Frontal cortex (tissue), 4 donors: ENCODE results near the gene ZCCHC3. TPM values are rescaled to one million over a fixed set of nuclear protein-coding genes. Genes with fewer than 3 reads are reported as not detected.
"Not testable (repeated sequence)": the region's sequence is repeated elsewhere in the genome, so short reads cannot be mapped to it uniquely, and the experiment has no call there.

Source experiments
- DNase-seq, 2 donors: peaks; one replicate each; pipeline ENCODE4 v3.0.0; 2012; ENCODE audit warnings: low spot score in 2 of 2
- FAIRE-seq: peaks from 2 replicates; lab custom pipeline; 2012; peaks lifted over from hg19 to GRCh38; lab: Jason Lieb, UNC
- total RNA-seq: library from RNA; depleted of rRNA; stranded (reverse); fragments of >200 nt; gene quantifications from one replicate; pipeline ENCODE4 v1.2.3, GENCODE V29; 2014
- donor health status: control.
- donor health status: control.
- donor health status: control.

Gene ZCCHC3
- total RNA-seq, 1 donor from 2014 or later: 26.9 TPM

- peak; percentile 54 to 71 for DNase-seq
- no peak for FAIRE-seq
Measured at GRCh38 chr20:330233-331149, 33.1 kb downstream of the ZCCHC3 start.

GRCh38 chr20:334578-334977, 37.2 kb downstream of the ZCCHC3 start:
- DNase-seq (no peak), FAIRE-seq (no peak)

GRCh38 chr20:336040-336439, 38.7 kb downstream of the ZCCHC3 start:
- not testable (repeated sequence) for FAIRE-seq, DNase-seq

- DNase-seq (no peak), FAIRE-seq (no peak)
Measured at GRCh38 chr20:341682-342081, 44.3 kb downstream of the ZCCHC3 start.

GRCh38 chr20:343107-343506, 45.7 kb downstream of the ZCCHC3 start:
- no peak for FAIRE-seq
- no peak for DNase-seq

GRCh38 chr20:346033-346639, 48.8 kb downstream of the ZCCHC3 start:
- DNase-seq (no peak), FAIRE-seq (no peak)

GRCh38 chr20:346640-347316, 49.4 kb downstream of the ZCCHC3 start, which contains the start of gene NRSN2:
NRSN2 (plus strand) TSS chr20:347111; CDS start chr20:349644, 2,533 bp downstream.
- peak; percentile 75 to 76 for DNase-seq
- FAIRE-seq: no peak

- DNase-seq: no peak
- no peak for FAIRE-seq
Measured at GRCh38 chr20:347317-347639, 49.9 kb downstream of the ZCCHC3 start.

- FAIRE-seq: no peak
- peak; percentile 97 to 99 for DNase-seq
Measured at GRCh38 chr20:347640-348484, 50.5 kb downstream of the ZCCHC3 start.

GRCh38 chr20:348972-349841, 51.8 kb downstream of the ZCCHC3 start:
- no peak for DNase-seq
- no peak for FAIRE-seq

Other genes with a start within 250 kb of the ZCCHC3 start
- not detected for gene DEFB125, start 209.9 kb upstream of the ZCCHC3 start, total RNA-seq
- not detected for gene DEFB126, start 155.0 kb upstream of the ZCCHC3 start, total RNA-seq
- gene DEFB127, start 140.1 kb upstream of the ZCCHC3 start, total RNA-seq: not detected
- not detected for gene DEFB128, start 107.9 kb upstream of the ZCCHC3 start, total RNA-seq
- gene DEFB129, start 70.3 kb upstream of the ZCCHC3 start, total RNA-seq: not detected
- gene DEFB132, start 39.8 kb upstream of the ZCCHC3 start, total RNA-seq: not detected
- 7.3 TPM for gene C20orf96, start 6.8 kb upstream of the ZCCHC3 start, total RNA-seq
- gene SOX12, start 28.0 kb downstream of the ZCCHC3 start, total RNA-seq: 7.7 TPM
- 26.1 TPM for gene NRSN2, start 49.5 kb downstream of the ZCCHC3 start, total RNA-seq
- gene TRIB3, start 83.2 kb downstream of the ZCCHC3 start, total RNA-seq: 12.6 TPM
- gene RBCK1, start 110.7 kb downstream of the ZCCHC3 start, total RNA-seq: 15.1 TPM
- gene TBC1D20, start 165.0 kb downstream of the ZCCHC3 start, total RNA-seq: 12.6 TPM
- 179 TPM for gene CSNK2A1, start 246.2 kb downstream of the ZCCHC3 start, total RNA-seq